RWPE2 (cell line): ENCODE results near the gene MRPL44.

Source experiments
- ATAC-seq: fragments of 200-7000 bp; cut with Tn5 transposase; 3 replicates; pipeline ENCODE4 v1.9.1; 2021; ENCODE audit warnings: low read depth
- DNase-seq: peaks from one replicate; pipeline ENCODE4 v3.0.0-alpha.2; 2020; ENCODE audit warnings: low spot score
- H3K27ac ChIP-seq: fragments of 450-650 bp; 2 replicates; pipeline ENCODE4 v1.5.1; 2017; ENCODE audit warnings: mild to moderate bottlenecking; ENCODE audit not compliant: poor library complexity, severe bottlenecking
- H3K27me3 ChIP-seq: fragments of 250-450 bp; sonication (Bioruptor Pico); 2 replicates; pipeline ENCODE4 v1.5.1; 2021; ENCODE audit warnings: mild to moderate bottlenecking, moderate library complexity; ENCODE audit not compliant: insufficient read depth, poor library complexity, severe bottlenecking
- H3K36me3 ChIP-seq: fragments of 250-450 bp; sonication (Bioruptor Pico); 2 replicates; pipeline ENCODE4 v1.5.1; 2020; ENCODE audit warnings: low read depth, mild to moderate bottlenecking, moderate library complexity
- H3K4me1 ChIP-seq: fragments of 250-450 bp; sonication (Bioruptor Pico); 2 replicates; pipeline ENCODE4 v1.5.1; 2021; ENCODE audit warnings: mild to moderate bottlenecking, moderate library complexity; ENCODE audit not compliant: insufficient read depth, poor library complexity, severe bottlenecking
- H3K4me3 ChIP-seq: fragments of 250-450 bp; sonication (Bioruptor Pico); 2 replicates; pipeline ENCODE4 v1.5.1; 2021; ENCODE audit warnings: mild to moderate bottlenecking, moderate library complexity; ENCODE audit not compliant: severe bottlenecking
- H3K9me3 ChIP-seq: fragments of 250-450 bp; sonication (Bioruptor Pico); 2 replicates; pipeline ENCODE4 v1.5.1; 2021; ENCODE audit warnings: mild to moderate bottlenecking, moderate library complexity; ENCODE audit not compliant: severe bottlenecking
- CTCF ChIP-seq: fragments of 450-650 bp; IDR thresholded peaks from one replicate; pipeline ENCODE4 v1.5.1; 2017; ENCODE audit warnings: mild to moderate bottlenecking, moderate library complexity; ENCODE audit not compliant: poor library complexity, severe bottlenecking

Gene MRPL44

GRCh38 chr2:223930103-223930976 is 26.9 kb upstream of the MRPL44 start:
- no peaks in the 10 kb centered on the region for H3K27me3 ChIP-seq
- no peak for ATAC-seq
- peaks cover 11% of the 10 kb centered on the region for H3K4me1 ChIP-seq
- no peak overlapping the region for H3K27ac ChIP-seq
- no peak for DNase-seq
- no peak for TF ChIP-seq CTCF
- H3K4me3 ChIP-seq, result no peak overlapping the region
- H3K36me3 ChIP-seq, result peaks cover 9% of the 10 kb centered on the region; the same call in 1 of the 2 replicates
- H3K9me3 ChIP-seq, result peaks cover 9% of the 10 kb centered on the region

GRCh38 chr2:223932816-223933800 is 24.2 kb upstream of the MRPL44 start:
- no peak overlapping the region for H3K27ac ChIP-seq

GRCh38 chr2:223934870-223935269 is 22.4 kb upstream of the MRPL44 start:
- no peaks in the 10 kb centered on the region for H3K27me3 ChIP-seq
- TF ChIP-seq CTCF, result no peak
- no peaks in the 10 kb centered on the region for H3K9me3 ChIP-seq
- H3K27ac ChIP-seq, result no peak overlapping the region
- peaks cover 4% of the 10 kb centered on the region for H3K36me3 ChIP-seq
- DNase-seq (no peak), ATAC-seq (no peak)
- peaks cover 28% of the 10 kb centered on the region for H3K4me1 ChIP-seq
- H3K4me3 ChIP-seq, result no peak overlapping the region

More at GRCh38 chr2:223932816-223933800, 24.2 kb upstream of the MRPL44 start:
- Histone ChIP-seq H3K36me3 (no peaks in the 10 kb centered on the region; the same call in 1 of the 2 replicates), H3K4me1 (peaks cover 27% of the 10 kb centered on the region), H3K27me3 (no peaks in the 10 kb centered on the region), H3K4me3 (no peak overlapping the region), H3K9me3 (no peaks in the 10 kb centered on the region)
- no peak for DNase-seq
- ATAC-seq, result no peak
- TF ChIP-seq CTCF, result no peak

GRCh38 chr2:223935459-223936125 is 21.7 kb upstream of the MRPL44 start:
- DNase-seq, result no peak
- Histone ChIP-seq H3K27ac (no peak overlapping the region), H3K36me3 (peaks cover 8% of the 10 kb centered on the region), H3K4me1 (peaks cover 28% of the 10 kb centered on the region), H3K27me3 (no peaks in the 10 kb centered on the region), H3K4me3 (no peak overlapping the region), H3K9me3 (no peaks in the 10 kb centered on the region)
- TF ChIP-seq CTCF, result no peak
- no peak for ATAC-seq
